Peyer's patch (tissue), 4 donors: ENCODE results near the gene ADGRG7. TPM values are rescaled to one million over a fixed set of nuclear protein-coding genes. Genes with fewer than 3 reads are reported as not detected.

Experiments
- DNase-seq, 3 donors: peaks; one replicate each; pipeline ENCODE4 v3.0.0-alpha.2; 2017 to 2019
- H3K27ac ChIP-seq, 4 donors: fragments of 200-600 bp; sonication (generic); one replicate each; pipeline ENCODE4 v1.5.1; 2016 to 2019
- H3K27me3 ChIP-seq, 2 donors: fragments of 200-600 bp; sonication (generic); one replicate each; pipeline ENCODE4 v1.5.1; 2019
- H3K36me3 ChIP-seq, 3 donors: fragments of 200-600 bp; sonication (generic); one replicate each; pipeline ENCODE4 v1.5.1; 2016 to 2019
- H3K4me1 ChIP-seq, 4 donors: fragments of 200-600 bp; sonication (generic); one replicate each; pipeline ENCODE4 v1.5.1; 2016 to 2019
- H3K4me3 ChIP-seq, 4 donors: fragments of 200-600 bp; sonication (generic); 1 replicate in 3 of 4; 2 replicates in 1 of 4; pipeline ENCODE4 v1.5.1; 2016 to 2019; ENCODE audit warnings: mild to moderate bottlenecking in 1 of 4
- H3K9me3 ChIP-seq, 4 donors: fragments of 200-600 bp; sonication (generic); one replicate each; pipeline ENCODE4 v1.5.1; 2016 to 2019; ENCODE audit warnings: mild to moderate bottlenecking in 1 of 4
- POLR2A ChIP-seq, 2 donors: fragments of 450-650 bp; IDR thresholded peaks; one replicate each; pipeline ENCODE4 v1.5.1; 2017; ENCODE audit warnings: antibody characterized with exemption in 2 of 2, mild to moderate bottlenecking in 2 of 2, moderate library complexity in 2 of 2
- total RNA-seq, 4 donors: library from RNA; depleted of rRNA; stranded (reverse); fragments of >200 nt; gene quantifications; one replicate each; pipeline ENCODE4 v1.1.0, GENCODE V29; 2016
- TF ChIP-seq, protein P1 (sequence below), 6 experiments: fragments of 450-650 bp in 4 of 6; fragments of 200-600 bp in 2 of 6; sonication (generic) in 1 of 6; IDR thresholded peaks; one replicate each; pipeline ENCODE4 v1.5.1; 2017 to 2019; ENCODE audit warnings: antibody characterized with exemption in 6 of 6, mild to moderate bottlenecking in 3 of 6, moderate library complexity in 1 of 6

ADGRG7 gene
- total RNA-seq, 4 donors from 2014 or later = 5.8 to 124 (median 83.1) TPM

DNA sequence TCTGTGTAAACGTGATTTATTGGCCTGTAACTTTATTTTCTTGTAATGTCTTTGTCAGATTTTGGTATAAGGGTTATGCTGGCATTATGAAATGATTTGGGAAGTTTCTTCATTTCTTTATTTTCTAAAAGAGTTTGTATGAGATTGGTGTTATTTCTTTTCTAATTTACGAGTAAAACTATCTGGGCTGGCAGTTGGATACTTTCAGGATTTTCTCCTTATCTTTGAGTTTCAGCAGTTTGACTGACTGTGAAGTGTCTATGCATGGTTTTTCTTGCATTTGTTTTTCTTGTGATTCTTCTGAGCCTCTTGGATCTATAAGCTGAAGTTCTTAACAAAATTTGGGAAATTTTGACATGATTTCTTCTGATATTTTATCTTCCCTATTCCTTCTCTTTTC lies 18.1 kb downstream of the ADGRG7 start:
- Histone ChIP-seq H3K27me3 (no peaks in the 10 kb centered on the region), H3K27ac (no peak overlapping the region), H3K4me1 (peaks cover 0 to 4% (median 0%) of the 10 kb centered on the region in 4 donors), H3K4me3 (no peak overlapping the region), H3K9me3 (no peaks in the 10 kb centered on the region), H3K36me3 (no peaks in the 10 kb centered on the region)
- no peak for DNase-seq
- TF ChIP-seq, protein P1, sequence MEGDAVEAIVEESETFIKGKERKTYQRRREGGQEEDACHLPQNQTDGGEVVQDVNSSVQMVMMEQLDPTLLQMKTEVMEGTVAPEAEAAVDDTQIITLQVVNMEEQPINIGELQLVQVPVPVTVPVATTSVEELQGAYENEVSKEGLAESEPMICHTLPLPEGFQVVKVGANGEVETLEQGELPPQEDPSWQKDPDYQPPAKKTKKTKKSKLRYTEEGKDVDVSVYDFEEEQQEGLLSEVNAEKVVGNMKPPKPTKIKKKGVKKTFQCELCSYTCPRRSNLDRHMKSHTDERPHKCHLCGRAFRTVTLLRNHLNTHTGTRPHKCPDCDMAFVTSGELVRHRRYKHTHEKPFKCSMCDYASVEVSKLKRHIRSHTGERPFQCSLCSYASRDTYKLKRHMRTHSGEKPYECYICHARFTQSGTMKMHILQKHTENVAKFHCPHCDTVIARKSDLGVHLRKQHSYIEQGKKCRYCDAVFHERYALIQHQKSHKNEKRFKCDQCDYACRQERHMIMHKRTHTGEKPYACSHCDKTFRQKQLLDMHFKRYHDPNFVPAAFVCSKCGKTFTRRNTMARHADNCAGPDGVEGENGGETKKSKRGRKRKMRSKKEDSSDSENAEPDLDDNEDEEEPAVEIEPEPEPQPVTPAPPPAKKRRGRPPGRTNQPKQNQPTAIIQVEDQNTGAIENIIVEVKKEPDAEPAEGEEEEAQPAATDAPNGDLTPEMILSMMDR (IDR thresholded peaks at IDR 0.05) = no peak
- no peak for TF ChIP-seq POLR2A (IDR thresholded peaks at IDR 0.05)

DNA sequence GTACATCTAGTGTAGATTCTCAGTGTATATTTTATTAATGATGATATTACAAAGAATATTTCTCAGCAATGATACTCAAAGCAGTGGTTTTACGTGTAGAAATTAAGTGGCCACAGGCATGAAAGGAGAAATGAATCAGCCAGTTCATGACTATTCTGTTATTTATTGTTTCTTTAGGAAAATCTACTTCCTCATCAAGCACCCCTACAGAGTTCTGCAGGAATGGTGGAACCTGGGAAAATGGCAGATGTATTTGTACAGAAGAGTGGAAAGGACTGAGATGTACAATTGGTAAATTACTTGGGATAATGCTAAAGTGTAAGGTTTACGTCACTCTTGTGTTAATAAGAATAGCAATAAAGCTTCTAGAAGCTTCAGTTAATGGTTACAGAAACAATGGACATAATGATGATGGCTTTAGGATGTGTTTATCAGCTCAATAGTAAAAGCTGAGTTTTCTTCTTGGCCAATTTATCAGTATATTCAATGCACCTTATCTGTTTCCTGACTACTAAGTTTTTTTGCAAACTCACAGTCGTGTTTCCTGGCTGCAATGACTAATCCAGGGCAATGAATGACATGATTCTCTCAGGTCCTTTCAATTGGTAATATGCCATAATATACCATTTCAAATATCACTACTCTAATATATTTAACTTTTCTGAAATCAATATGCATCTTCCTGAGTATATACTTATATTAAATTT lies 20.2 kb downstream of the ADGRG7 start:
- H3K27ac ChIP-seq = peak overlapping the region in 1 of 4 donors; percentile 9
- peak in 1 of 3 donors; percentile 53 for DNase-seq
- no peak overlapping the region for H3K4me3 ChIP-seq
- H3K4me1 ChIP-seq = peaks cover 0 to 4% (median 0%) of the 10 kb centered on the region in 4 donors
- TF ChIP-seq, protein P1 (IDR thresholded peaks at IDR 0.05) = no peak
- no peak for TF ChIP-seq POLR2A (IDR thresholded peaks at IDR 0.05)
- no peaks in the 10 kb centered on the region for H3K27me3 ChIP-seq
- no peaks in the 10 kb centered on the region for H3K9me3 ChIP-seq
- H3K36me3 ChIP-seq = no peaks in the 10 kb centered on the region

DNA sequence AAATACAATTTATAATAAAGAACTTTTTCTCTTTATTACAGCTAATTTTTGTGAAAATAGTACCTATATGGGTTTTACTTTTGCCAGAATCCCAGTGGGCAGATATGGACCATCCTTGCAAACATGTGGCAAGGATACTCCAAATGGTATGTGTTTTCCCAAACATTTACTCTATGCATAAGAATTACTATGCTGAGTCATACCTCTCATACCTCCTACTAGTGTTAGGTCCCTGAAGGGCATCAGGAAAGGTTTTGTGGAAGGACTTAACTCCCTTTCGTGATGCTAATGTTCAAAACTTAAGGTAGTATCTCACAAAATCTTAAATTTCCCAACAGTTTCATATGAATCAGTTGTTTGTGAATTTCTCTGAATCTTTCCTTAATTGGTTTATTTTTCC lies 21.3 kb downstream of the ADGRG7 start:
- Histone ChIP-seq H3K4me1 (peaks cover 0 to 4% (median 0%) of the 10 kb centered on the region in 4 donors), H3K9me3 (no peaks in the 10 kb centered on the region), H3K27me3 (no peaks in the 10 kb centered on the region), H3K36me3 (no peaks in the 10 kb centered on the region), H3K27ac (no peak overlapping the region), H3K4me3 (no peak overlapping the region)
- TF ChIP-seq, protein P1 (IDR thresholded peaks at IDR 0.05) = no peak
- no peak for TF ChIP-seq POLR2A (IDR thresholded peaks at IDR 0.05)
- DNase-seq = no peak

DNA sequence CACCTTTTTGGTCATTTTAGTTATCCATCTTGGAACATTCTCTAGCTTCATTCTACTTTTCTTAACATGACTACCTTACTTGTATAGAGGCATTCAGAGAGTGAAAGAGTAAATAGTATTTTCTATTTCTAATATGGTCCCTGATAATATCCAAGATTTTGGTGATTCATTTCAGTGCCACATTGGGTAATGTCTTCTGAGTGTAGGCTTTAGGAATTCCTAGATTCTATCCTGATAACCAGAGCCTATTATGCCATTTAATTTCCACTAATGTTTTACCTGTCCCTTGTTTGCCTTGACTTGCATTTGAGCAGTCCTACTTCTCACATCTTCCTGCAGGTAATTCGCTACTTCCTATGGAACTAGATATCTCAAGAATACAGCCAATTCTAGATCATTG lies 21.8 kb downstream of the ADGRG7 start:
- no peak overlapping the region for H3K4me3 ChIP-seq
- H3K9me3 ChIP-seq = no peaks in the 10 kb centered on the region
- no peaks in the 10 kb centered on the region for H3K36me3 ChIP-seq
- no peaks in the 10 kb centered on the region for H3K27me3 ChIP-seq
- H3K27ac ChIP-seq = no peak overlapping the region
- no peak for DNase-seq
- no peak for TF ChIP-seq POLR2A (IDR thresholded peaks at IDR 0.05)
- TF ChIP-seq, protein P1 (IDR thresholded peaks at IDR 0.05) = no peak
- peaks cover 0 to 4% (median 0%) of the 10 kb centered on the region in 4 donors for H3K4me1 ChIP-seq

DNA sequence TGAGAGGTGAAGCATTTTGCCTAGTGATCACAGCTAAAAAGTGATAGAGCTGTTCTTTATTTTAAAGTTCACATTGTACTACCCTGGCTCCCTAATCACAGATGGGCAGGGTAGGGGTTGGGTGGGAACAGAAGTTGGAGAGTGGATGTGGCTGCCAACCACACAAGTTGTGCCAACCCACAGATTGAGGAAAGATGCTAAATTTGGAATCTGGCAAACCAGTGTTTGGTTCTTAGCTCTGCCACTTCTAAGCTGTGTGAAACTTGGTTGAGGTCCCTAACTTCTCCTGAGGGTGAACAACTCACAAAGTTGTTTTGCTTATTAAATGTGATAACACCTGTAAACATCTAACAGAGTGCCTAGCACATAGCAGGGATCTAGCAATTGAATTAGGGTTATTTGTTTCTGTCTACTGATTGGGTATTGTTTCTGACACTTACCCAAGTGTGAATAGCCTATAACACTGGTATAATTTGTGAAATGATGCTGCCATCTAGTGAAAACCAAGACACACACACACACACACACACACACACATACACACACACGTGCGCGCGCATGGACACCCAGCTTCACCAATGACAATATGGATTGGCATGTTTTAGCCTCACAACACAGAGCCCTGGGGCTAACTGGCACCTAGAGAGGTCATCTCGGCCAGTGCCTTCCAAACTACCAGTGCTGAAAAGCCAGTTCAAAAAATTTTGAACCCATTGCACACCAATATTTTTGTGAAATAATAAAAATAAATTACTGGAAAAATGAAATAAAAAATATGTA lies 25.3 kb downstream of the ADGRG7 start:
- TF ChIP-seq POLR2A (IDR thresholded peaks at IDR 0.05) = no peak
- TF ChIP-seq, protein P1 (IDR thresholded peaks at IDR 0.05) = peak in 3 of 6 experiments; percentile 54 to 71 (median 58)
- Histone ChIP-seq H3K27me3 (no peaks in the 10 kb centered on the region), H3K4me3 (peak overlapping the region in 2 of 4 donors; percentile 4 to 9), H3K9me3 (no peaks in the 10 kb centered on the region), H3K4me1 (peaks cover 0 to 4% (median 0%) of the 10 kb centered on the region in 4 donors), H3K36me3 (no peaks in the 10 kb centered on the region), H3K27ac (peak overlapping the region in 2 of 4 donors; percentile 58 to 65)
- DNase-seq = peak in 2 of 3 donors; percentile 69 to 79
